IPS-18c (cell line): ENCODE data around the gene WASHC1.
"Not testable (repeated sequence)": the region's sequence is repeated elsewhere in the genome, so short reads cannot be mapped to it uniquely, and the experiment has no call there.

Experiments
- H3K4me3 ChIP-seq: 2 replicates; pipeline ENCODE4 v1.7.0; 2013; ENCODE audit warnings: low read depth, mild to moderate bottlenecking, low read length, moderate library complexity; ENCODE audit not compliant: insufficient read depth
- H3K9me3 ChIP-seq: one replicate; pipeline ENCODE4 v1.6.1; 2013; ENCODE audit warnings: mild to moderate bottlenecking, low read length, moderate library complexity; ENCODE audit not compliant: control insufficient read depth, insufficient read depth

WASHC1 gene

DNA sequence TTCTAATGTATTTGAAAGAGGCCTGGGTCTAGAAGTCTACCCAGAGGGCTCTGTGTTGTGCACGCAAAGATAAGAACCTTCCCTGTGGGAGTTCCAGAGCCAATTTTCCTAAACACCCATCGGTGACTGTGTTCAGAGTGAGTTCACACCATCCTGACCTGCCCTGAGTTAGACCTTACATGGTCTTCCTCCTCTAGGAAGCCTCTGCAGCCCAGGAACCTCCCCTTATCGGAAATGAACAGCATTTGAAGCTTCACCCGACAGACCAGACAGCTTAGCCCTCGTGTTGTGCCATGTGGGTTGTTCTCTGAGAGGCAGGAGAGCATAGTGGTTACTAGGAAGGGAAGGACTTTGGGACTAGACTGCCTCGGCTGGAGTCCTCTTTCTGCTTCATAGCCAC lies 3.1 kb upstream of the WASHC1 start:
- H3K4me3 ChIP-seq, H3K9me3 ChIP-seq: not testable (repeated sequence)

DNA sequence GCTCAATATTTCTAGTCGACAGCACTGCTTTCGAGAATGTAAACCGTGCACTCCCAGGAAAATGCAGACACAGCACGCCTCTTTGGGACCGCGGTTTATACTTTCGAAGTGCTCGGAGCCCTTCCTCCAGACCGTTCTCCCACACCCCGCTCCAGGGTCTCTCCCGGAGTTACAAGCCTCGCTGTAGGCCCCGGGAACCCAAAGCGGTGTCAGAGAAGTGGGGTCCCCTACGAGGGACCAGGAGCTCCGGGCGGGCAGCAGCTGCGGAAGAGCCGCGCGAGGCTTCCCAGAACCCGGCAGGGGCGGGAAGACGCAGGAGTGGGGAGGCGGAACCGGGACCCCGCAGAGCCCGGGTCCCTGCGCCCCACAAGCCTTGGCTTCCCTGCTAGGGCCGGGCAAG lies 481 bp downstream of the WASHC1 start:
- peak overlapping the region; percentile 41; the same call in 1 of the 2 replicates for H3K4me3 ChIP-seq
- not testable (repeated sequence) for H3K9me3 ChIP-seq

DNA sequence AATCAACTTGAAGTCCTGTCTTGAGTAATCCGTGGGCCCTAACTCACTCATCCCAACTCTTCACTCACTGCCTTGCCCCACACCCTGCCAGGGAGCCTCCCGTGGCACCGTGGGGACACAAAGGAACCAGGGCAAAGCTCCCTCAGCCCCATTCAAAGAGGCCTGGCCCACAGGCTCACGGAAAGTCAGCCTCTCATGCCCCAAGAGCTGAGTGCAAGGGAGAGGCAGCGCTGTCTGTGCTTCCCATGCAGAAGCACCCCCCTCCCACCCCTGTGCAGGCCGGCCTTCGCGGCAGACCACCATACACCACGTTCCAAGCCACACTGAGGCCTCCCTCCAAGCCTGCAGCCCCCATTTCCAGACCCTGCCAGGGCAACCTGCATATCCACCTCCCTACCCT lies 7.6 kb downstream of the WASHC1 start:
- H3K4me3 ChIP-seq, H3K9me3 ChIP-seq: not testable (repeated sequence)

DNA sequence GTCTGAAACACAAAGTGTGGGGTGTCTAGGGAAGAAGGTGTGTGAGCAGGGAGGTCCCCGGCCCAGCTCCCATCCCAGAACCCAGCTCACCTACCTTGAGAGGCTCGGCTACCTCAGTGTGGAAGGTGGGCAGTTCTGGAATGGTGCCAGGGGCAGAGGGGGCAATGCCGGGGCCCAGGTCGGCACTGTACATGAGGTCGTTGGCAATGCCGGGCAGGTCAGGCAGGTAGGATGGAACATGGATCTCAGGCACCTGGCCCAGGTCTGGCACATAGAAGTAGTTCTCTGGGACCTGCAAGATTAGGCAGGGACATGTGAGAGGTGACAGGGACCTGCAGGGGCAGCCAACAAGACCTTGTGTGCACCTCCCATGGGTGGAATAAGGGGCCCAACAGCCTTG lies 12.4 kb downstream of the WASHC1 start:
- not testable (repeated sequence) for H3K9me3 ChIP-seq, H3K4me3 ChIP-seq

DNA sequence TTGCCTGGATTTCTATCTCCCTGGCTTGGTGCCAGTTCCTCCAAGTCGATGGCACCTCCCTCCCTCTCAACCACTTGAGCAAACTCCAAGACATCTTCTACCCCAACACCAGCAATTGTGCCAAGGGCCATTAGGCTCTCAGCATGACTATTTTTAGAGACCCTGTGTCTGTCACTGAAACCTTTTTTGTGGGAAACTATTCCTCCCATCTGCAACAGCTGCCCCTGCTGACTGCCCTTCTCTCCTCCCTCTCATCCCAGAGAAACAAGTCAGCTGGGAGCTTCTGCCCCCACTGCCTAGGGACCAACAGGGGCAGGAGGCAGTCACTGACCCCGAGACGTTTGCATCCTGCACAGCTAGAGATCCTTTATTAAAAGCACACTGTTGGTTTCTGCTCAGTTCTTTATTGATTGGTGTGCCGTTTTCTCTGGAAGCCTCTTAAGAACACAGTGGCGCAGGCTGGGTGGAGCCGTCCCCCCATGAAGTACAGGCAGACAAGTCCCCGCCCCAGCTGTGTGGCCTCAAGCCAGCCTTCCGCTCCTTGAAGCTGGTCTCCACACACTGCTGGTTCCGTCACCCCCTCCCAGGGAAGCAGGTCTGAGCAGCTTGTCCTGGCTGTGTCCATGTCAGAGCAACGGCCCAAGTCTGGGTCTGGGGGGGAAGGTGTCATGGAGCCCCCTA lies 15.0 kb downstream of the WASHC1 start:
- not testable (repeated sequence) for H3K9me3 ChIP-seq, H3K4me3 ChIP-seq

DNA sequence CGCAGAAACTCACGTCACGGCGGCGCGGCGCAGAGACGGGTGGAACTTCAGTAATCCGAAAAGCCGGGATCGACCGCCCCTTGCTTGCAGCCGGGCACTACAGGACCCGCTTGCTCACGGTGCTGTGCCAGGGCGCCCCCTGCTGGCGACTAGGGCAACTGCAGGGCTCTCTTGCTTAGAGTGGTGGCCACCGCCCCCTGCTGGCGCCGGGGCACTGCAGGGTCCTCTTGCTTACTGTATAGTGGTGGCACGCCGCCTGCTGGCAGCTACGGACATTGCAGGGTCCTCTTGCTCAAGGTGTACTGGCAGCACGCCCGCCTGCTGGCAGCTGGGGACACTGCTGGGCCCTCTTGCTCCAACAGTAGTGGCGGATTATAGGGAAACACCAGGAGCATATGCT lies 18.1 kb downstream of the WASHC1 start:
- not testable (repeated sequence) for H3K4me3 ChIP-seq, H3K9me3 ChIP-seq

DNA sequence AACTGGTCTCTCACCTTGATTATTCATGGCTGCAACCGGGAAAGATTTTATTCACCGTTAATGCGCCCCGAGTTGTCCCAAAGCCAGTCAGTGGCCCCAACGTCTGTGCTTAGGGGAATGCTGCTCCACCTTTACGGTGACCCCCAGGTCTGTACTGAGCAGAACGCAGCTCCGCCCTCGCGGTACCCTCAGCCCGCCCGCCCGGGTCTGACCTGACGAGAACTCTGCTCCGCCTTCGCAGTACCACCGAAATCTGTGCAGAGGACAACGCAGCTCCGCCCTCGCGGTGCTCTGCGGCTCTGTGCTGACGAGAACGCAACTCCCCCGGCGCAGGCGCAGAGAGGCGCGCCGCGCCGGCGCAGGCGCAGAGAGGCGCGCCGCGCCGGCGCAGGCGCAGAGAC lies 18.6 kb downstream of the WASHC1 start:
- H3K4me3 ChIP-seq = not testable (repeated sequence)

DNA sequence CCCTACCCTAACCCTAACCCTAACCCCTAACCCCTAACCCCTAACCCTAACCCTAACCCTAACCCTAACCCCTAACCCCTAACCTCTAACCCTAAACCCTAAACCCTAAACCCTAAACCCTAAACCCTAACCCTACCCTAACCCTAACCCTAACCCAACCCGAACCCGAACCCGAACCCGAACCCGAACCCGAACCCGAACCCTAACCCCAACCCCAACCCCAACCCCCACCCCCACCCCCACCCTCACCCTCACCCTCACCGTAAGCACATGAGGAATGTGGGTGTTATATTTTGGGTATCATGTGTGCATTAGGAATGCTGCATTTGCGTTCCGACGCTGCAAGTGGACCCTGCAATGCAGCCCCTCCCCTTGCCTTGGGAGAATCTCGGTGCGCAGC lies 19.0 kb downstream of the WASHC1 start:
- H3K9me3 ChIP-seq, H3K4me3 ChIP-seq: not testable (repeated sequence)

More for the DNA sequence above, 18.6 kb downstream of the WASHC1 start:
- H3K9me3 ChIP-seq = not testable (repeated sequence)
